NB4 (cell line): ENCODE results near the gene WNT1.

Experiments
- CTCF ChIP-seq: IDR thresholded peaks from one replicate; pipeline ENCODE4 v1.5.1; 2012; ENCODE audit warnings: low read depth, low read length
- MAX ChIP-seq: IDR thresholded peaks from 2 replicates; pipeline ENCODE4 v1.6.1; 2011; ENCODE audit warnings: low read depth, low read length
- POLR2A ChIP-seq: IDR thresholded peaks from 2 replicates; pipeline ENCODE4 v1.6.1; 2011; ENCODE audit warnings: mild to moderate bottlenecking; ENCODE audit not compliant: insufficient read length; ENCODE audit errors: extremely low read depth

GRCh38 chr12:48999371-49000131 is 21.4 kb downstream of the WNT1 start, which contains the start of gene DDN:
- TF ChIP-seq POLR2A: peak; percentile 46
- no peak for TF ChIP-seq CTCF
- TF ChIP-seq MAX: peak; percentile 97
